GM12878 (cell line): Measurements from ENCODE around the gene FAM171A1. TPM values are rescaled to one million over a fixed set of nuclear protein-coding genes. Genes with fewer than 3 reads are reported as not detected.

ENCODE experiments used
- ATAC-seq: fragments of 200-7000 bp; cut with Tn5 transposase; 3 replicates; pipeline ENCODE4 v1.9.1; 2020; ENCODE audit warnings: mild to moderate bottlenecking, moderate library complexity
- BruUV-seq: library from RNA; stranded (reverse); fragments of 400-500 nt; replicated peaks from 2 replicates; lab custom pipeline; 2021; lab: Mats Ljungman, UMichigan
- CTCF ChIA-PET: fragments of 300-600 bp; sonication (Branson Sonifier 250); formaldehyde crosslinking; extraction: SDS; loops from one replicate; lab custom pipeline; 2021; ENCODE audit warnings: inconsistent platforms; lab: Yijun Ruan, JAX
- POLR2A ChIA-PET: fragments of 350-600 bp; formaldehyde crosslinking; extraction: SDS; loops from one replicate; lab custom pipeline; 2021; ENCODE audit warnings: inconsistent platforms; lab: Charles Lee
- RAD21 ChIA-PET: fragments of 300-600 bp; sonication (Branson Sonifier 250); formaldehyde crosslinking; loops from one replicate; lab custom pipeline; 2023; ENCODE audit warnings: antibody characterized with exemption; ENCODE audit not compliant: unreplicated experiment; lab: Charles Lee
- SMC1A ChIA-PET: fragments of 300-600 bp; sonication (Branson Sonifier 250); formaldehyde crosslinking; loops from one replicate; lab custom pipeline; 2023; ENCODE audit not compliant: unreplicated experiment, uncharacterized antibody; lab: Charles Lee
- DNase-seq: peaks from one replicate; pipeline ENCODE4 v3.0.0-alpha.2; 2011; ENCODE audit warnings: low read depth, low spot score
- FAIRE-seq: peaks from 3 replicates; lab custom pipeline; 2011; peaks lifted over from hg19 to GRCh38; lab: Jason Lieb, UNC
- H2AFZ ChIP-seq: 2 replicates; pipeline ENCODE4 v1.6.0; 2011; ENCODE audit warnings: low read depth, low read length, control low read depth; ENCODE audit not compliant: control insufficient read depth
- H3K27ac ChIP-seq: 2 replicates; pipeline ENCODE4 v1.5.1; 2011; ENCODE audit warnings: control low read depth; ENCODE audit not compliant: control insufficient read depth, insufficient read depth
- H3K27me3 ChIP-seq, 2 experiments: replicated peaks in 1 of 2; 2 replicates each; pipeline versions ENCODE4 v1.6.0 to v1.6.1; 2011; ENCODE audit warnings: low read length in 1 of 2; ENCODE audit not compliant: control insufficient read depth in 2 of 2, insufficient read depth in 2 of 2
- H3K36me3 ChIP-seq, 2 experiments: 2 replicates each; pipeline ENCODE4 v1.5.1; 2011; ENCODE audit warnings: low read length in 1 of 2; ENCODE audit not compliant: control insufficient read depth in 2 of 2, insufficient read depth in 2 of 2
- H3K4me1 ChIP-seq: 2 replicates; pipeline ENCODE4 v1.6.1; 2011; ENCODE audit warnings: mild to moderate bottlenecking, low read length, moderate library complexity, mixed read lengths; ENCODE audit not compliant: control insufficient read depth, insufficient read depth
- H3K4me2 ChIP-seq: 2 replicates; pipeline ENCODE4 v1.6.0; 2011; ENCODE audit warnings: control low read depth; ENCODE audit not compliant: control insufficient read depth, insufficient read depth
- H3K4me3 ChIP-seq: fragments of 200-600 bp; sonication (generic); 2 replicates; pipeline ENCODE4 v1.5.1; 2016
- H3K79me2 ChIP-seq: 2 replicates; pipeline ENCODE4 v1.6.0; 2011; ENCODE audit warnings: low read length; ENCODE audit not compliant: control insufficient read depth, insufficient read depth
- H3K9ac ChIP-seq: 2 replicates; pipeline ENCODE4 v1.8.0; 2011; ENCODE audit warnings: low read length, control low read depth, mixed read lengths; ENCODE audit not compliant: control insufficient read depth, insufficient read depth
- H3K9me3 ChIP-seq: replicated peaks from 3 replicates; pipeline ENCODE4 v1.5.1; 2011; ENCODE audit warnings: mild to moderate bottlenecking, low read length; ENCODE audit not compliant: control insufficient read depth, insufficient read depth
- H4K20me1 ChIP-seq: 2 replicates; pipeline ENCODE4 v1.6.0; 2011; ENCODE audit not compliant: control insufficient read depth, insufficient read depth
- ASH2L ChIP-seq: fragments of 300-600, 200-600 bp; sonication (generic); IDR thresholded peaks from 2 replicates; pipeline ENCODE4 v1.6.1; 2017; ENCODE audit warnings: low read depth, mild to moderate bottlenecking, borderline replicate concordance
- IKZF1 ChIP-seq: fragments of 450-650 bp; conservative IDR thresholded peaks from 2 replicates; pipeline ENCODE4 v1.6.1; 2017; ENCODE audit warnings: antibody characterized with exemption, mild to moderate bottlenecking
- NFIC ChIP-seq: IDR thresholded peaks from 2 replicates; pipeline ENCODE4 v1.6.1; 2012; ENCODE audit warnings: low read depth, mild to moderate bottlenecking, inconsistent platforms, low read length, moderate library complexity
- NR2F1 ChIP-seq: fragments of 450-650 bp; conservative IDR thresholded peaks from 2 replicates; pipeline ENCODE4 v1.6.1; 2017; ENCODE audit warnings: mild to moderate bottlenecking
- NRF1 ChIP-seq: conservative IDR thresholded peaks from 2 replicates; pipeline ENCODE4 v1.6.1; 2011; ENCODE audit warnings: mild to moderate bottlenecking, low read depth, low read length, improper control_type of control experiment
- POLR2A ChIP-seq: IDR thresholded peaks from 2 replicates; pipeline ENCODE4 v1.6.1; 2011; ENCODE audit warnings: low read depth, mild to moderate bottlenecking, low read length
- RAD21 ChIP-seq: IDR thresholded peaks from 2 replicates; pipeline ENCODE4 v1.6.1; 2011; ENCODE audit warnings: mild to moderate bottlenecking, low read depth, low read length, moderate library complexity; ENCODE audit not compliant: insufficient read depth
- SIN3A ChIP-seq: IDR thresholded peaks from 2 replicates; pipeline ENCODE4 v1.6.1; 2012; ENCODE audit warnings: low read depth, low read length, improper control_type of control experiment
- SIX5 ChIP-seq: IDR thresholded peaks from 2 replicates; pipeline ENCODE4 v1.6.1; 2011; ENCODE audit warnings: mild to moderate bottlenecking, low read depth, low read length, moderate library complexity; ENCODE audit not compliant: severe bottlenecking
- SMAD5 ChIP-seq: IDR thresholded peaks from 2 replicates; pipeline ENCODE4 v1.6.1; 2016; ENCODE audit warnings: antibody characterized with exemption, low read depth
- TBL1XR1 ChIP-seq: IDR thresholded peaks from 2 replicates; pipeline ENCODE4 v1.6.1; 2012; ENCODE audit warnings: low read depth, low read length, improper control_type of control experiment
- ZNF384 ChIP-seq: IDR thresholded peaks from 2 replicates; pipeline ENCODE4 v1.6.1; 2012; ENCODE audit warnings: low read depth, mild to moderate bottlenecking, low read length, improper control_type of control experiment, borderline replicate concordance
- WGBS: methylation state at CpG from one replicate; pipeline ENCODE4 v1.1.6; 2016; ENCODE audit warnings: low lambda C conversion rate; ENCODE audit not compliant: insufficient replicate concordance, insufficient coverage; ENCODE audit errors: missing lambda C conversion rate; 5-methylcytosine and 5-hydroxymethylcytosine counted together
- in situ Hi-C: fragments of 300-500 bp; cut with MboI; formaldehyde crosslinking; loops from 9 replicates; pipeline ENCODE4 v1.14.3; 2018; ENCODE audit warnings: mixed read lengths
- intact Hi-C: fragments of 100-400 bp; cut with micrococcal nuclease; formaldehyde crosslinking; loops from one replicate; pipeline ENCODE4 v1.14.2; 2022; ENCODE audit not compliant: unreplicated experiment
- polyA plus RNA-seq, 11 experiments: library from polyadenylated mRNA; depleted of rRNA in 4 of 11; unstranded in 6 of 11; stranded (reverse) in 5 of 11; fragments of >200 nt; fragmentation: Nextera tagmentation in 4 of 11; fragmentation: Illumina TruSeq in 1 of 11; extraction: Ambion mirVana in 4 of 11; extraction: Trizol in 1 of 11; gene quantifications; 1 replicate in 1 of 11; 2 replicates in 10 of 11; pipeline versions ENCODE4 v1.2.1 to v1.2.3, GENCODE V29; 2011 to 2016; ENCODE audit warnings: inconsistent platforms in 2 of 11, missing spikeins in 2 of 11, low read depth in 1 of 11
- total RNA-seq, 4 experiments: library from RNA; depleted of rRNA in 3 of 4; stranded (reverse); fragments of >200 nt in 3 of 4; fragmentation: Illumina TruSeq in 1 of 4; extraction: Trizol in 1 of 4; gene quantifications; 2 replicates each; pipeline versions ENCODE4 v1.2.1 to v1.2.3, GENCODE V29; 2013 to 2021
- TF ChIP-seq, protein P1 (sequence below): IDR thresholded peaks from 2 replicates; pipeline ENCODE4 v1.6.1; 2012; ENCODE audit warnings: low read length, inconsistent platforms

Gene FAM171A1
- total and polyA plus RNA-seq, 10 of the 15 experiments (the other 5 are each of a cell fraction or from before 2014, with no cell fraction given): 0.05 to 0.28 (median 0.10) TPM; not detected in 1

DNA sequence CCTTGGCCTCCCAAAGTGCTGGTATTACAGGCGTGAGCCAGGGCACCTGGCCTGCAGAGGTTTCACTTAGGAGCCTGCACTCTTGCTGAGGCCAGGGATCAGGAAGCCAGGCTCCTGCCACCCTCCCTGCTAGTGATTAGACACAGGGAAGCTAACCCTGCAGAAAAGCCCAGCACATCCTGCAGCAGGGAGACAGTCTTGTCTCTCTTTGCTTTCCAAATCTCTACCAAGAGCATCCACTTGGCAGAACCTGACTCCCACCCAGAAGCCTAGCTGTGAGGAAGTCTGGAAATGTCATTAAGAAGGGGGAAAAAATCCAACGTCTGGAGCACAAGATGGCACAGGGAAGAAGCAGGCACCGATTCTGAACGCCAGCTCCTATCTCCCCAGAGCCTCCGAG, 8.0 kb upstream of the FAM171A1 start:
- ATAC-seq (no peak), DNase-seq (no peak), FAIRE-seq (no peak)
- 44% methylated on average over 5 of the region's 5 CpGs for WGBS
- Histone ChIP-seq H3K4me3 (no peak overlapping the region), H3K4me2 (no peak overlapping the region), H3K27ac (no peak overlapping the region), H2AFZ (no peak overlapping the region), H4K20me1 (no peaks in the 10 kb centered on the region), H3K9ac (no peak overlapping the region), H3K9me3 (no peaks in the 10 kb centered on the region), H3K27me3 (no peaks in the 10 kb centered on the region; a peak in 1 of 4 replicates), H3K36me3 (no peaks in the 10 kb centered on the region), H3K4me1 (peaks cover 4% of the 10 kb centered on the region; the same call in 1 of the 2 replicates), H3K79me2 (no peaks in the 10 kb centered on the region)
- TF ChIP-seq SIN3A: no peak
- intact Hi-C loops: no loop called here
- POLR2A ChIA-PET: interaction anchor here (0.6 kb wide), 1 partner anchor 28 kb away, joined by 3 read pairs; no protein-coding TSS in a partner anchor
- SMC1A ChIA-PET: no interaction called here
- BruUV-seq: no TSS peak
- CTCF ChIA-PET: no interaction called here
- RAD21 ChIA-PET: no interaction called here
- in situ Hi-C loops: no loop called here

DNA sequence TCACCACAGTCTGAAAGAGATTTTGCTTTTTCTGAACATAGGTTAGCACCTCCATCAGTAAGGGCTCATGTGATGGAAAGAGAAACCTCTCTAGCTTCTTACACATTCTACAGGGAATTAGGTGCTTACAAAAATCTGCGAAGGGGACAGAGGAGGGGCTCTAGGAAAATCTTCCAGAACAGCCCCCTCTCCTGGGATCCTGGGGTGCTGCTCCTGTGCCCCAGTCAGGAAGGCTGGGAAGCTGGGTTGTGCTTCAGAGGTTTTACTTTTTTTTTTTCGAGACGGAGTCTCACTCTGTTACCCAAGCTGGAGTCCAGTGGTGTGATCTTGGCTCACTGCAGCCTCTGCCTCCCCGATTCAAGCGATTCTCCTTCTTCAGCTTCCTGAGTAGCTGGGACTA, 7.5 kb upstream of the FAM171A1 start:
- no peak for FAIRE-seq
- H3K27me3 ChIP-seq: no peaks in the 10 kb centered on the region; a peak in 1 of 4 replicates
- no peak overlapping the region for H2AFZ ChIP-seq
- H3K36me3 ChIP-seq: no peaks in the 10 kb centered on the region
- H3K4me3 ChIP-seq: no peak overlapping the region
- no peaks in the 10 kb centered on the region for H3K9me3 ChIP-seq
- POLR2A ChIA-PET: interaction anchor here (0.6 kb wide), 1 partner anchor 29 kb away, joined by 3 read pairs; no protein-coding TSS in a partner anchor
- intact Hi-C loops: no loop called here
- 38% methylated on average over 5 of the region's 5 CpGs for WGBS
- H3K4me1 ChIP-seq: peaks cover 7% of the 10 kb centered on the region; the same call in 1 of the 2 replicates
- CTCF ChIA-PET: no interaction called here
- in situ Hi-C loops: no loop called here
- SMC1A ChIA-PET: interaction anchor here (0.8 kb wide), 1 partner anchor 21 kb away, joined by 3 read pairs; no protein-coding TSS in a partner anchor
- no peaks in the 10 kb centered on the region for H3K79me2 ChIP-seq
- H3K27ac ChIP-seq: no peak overlapping the region
- no peaks in the 10 kb centered on the region for H4K20me1 ChIP-seq
- no peak for DNase-seq
- H3K9ac ChIP-seq: no peak overlapping the region
- H3K4me2 ChIP-seq: no peak overlapping the region
- ATAC-seq: no peak
- no peak for TF ChIP-seq SMAD5
- TF ChIP-seq ZNF384: no peak
- no peak for TF ChIP-seq ASH2L
- no peak for TF ChIP-seq TBL1XR1
- TF ChIP-seq POLR2A: no peak
- no peak for TF ChIP-seq NR2F1
- no peak for TF ChIP-seq IKZF1
- TF ChIP-seq RAD21: no peak
- TF ChIP-seq, protein P1, sequence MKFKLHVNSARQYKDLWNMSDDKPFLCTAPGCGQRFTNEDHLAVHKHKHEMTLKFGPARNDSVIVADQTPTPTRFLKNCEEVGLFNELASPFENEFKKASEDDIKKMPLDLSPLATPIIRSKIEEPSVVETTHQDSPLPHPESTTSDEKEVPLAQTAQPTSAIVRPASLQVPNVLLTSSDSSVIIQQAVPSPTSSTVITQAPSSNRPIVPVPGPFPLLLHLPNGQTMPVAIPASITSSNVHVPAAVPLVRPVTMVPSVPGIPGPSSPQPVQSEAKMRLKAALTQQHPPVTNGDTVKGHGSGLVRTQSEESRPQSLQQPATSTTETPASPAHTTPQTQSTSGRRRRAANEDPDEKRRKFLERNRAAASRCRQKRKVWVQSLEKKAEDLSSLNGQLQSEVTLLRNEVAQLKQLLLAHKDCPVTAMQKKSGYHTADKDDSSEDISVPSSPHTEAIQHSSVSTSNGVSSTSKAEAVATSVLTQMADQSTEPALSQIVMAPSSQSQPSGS: no peak
- no peak for TF ChIP-seq NFIC
- TF ChIP-seq SIX5: no peak
- no peak for TF ChIP-seq NRF1
- RAD21 ChIA-PET: no interaction called here
- no TSS peak for BruUV-seq
